Spleen (tissue), 7 donors: Measurements from ENCODE around the gene GREB1.

Source experiments
- POLR2A ChIP-seq, 3 donors: fragments of 450-650 bp; IDR thresholded peaks; one replicate each; pipeline ENCODE4 v1.5.1; 2017; ENCODE audit warnings: antibody characterized with exemption in 3 of 3, mild to moderate bottlenecking in 1 of 3
- POLR2AphosphoS5 ChIP-seq, 3 donors: sonication (generic); formaldehyde crosslinking; IDR thresholded peaks; one replicate each; pipeline ENCODE4 v1.5.1; 2017; ENCODE audit warnings: antibody characterized with exemption in 3 of 3
- TF ChIP-seq, protein P1 (sequence below), 11 experiments: fragments of 200-600 bp in 7 of 11; fragments of 450-650 bp in 4 of 11; sonication (generic) in 4 of 11; IDR thresholded peaks in 8 of 11; conservative IDR thresholded peaks in 3 of 11; 1 replicate in 7 of 11; 2 replicates in 4 of 11; pipeline versions ENCODE4 v1.4.0 to v1.8.0; 2016 to 2021; ENCODE audit warnings: antibody characterized with exemption in 11 of 11, inconsistent platforms in 4 of 11, mild to moderate bottlenecking in 1 of 11
- donor health status: DM: no; HTN: no; CAD: no; lungs with moderate emphysema.
- donor health status: DM: no; HTN: no; CAD: no.
- donor health status: DM: no; HTN: no; CAD: no.

DNA sequence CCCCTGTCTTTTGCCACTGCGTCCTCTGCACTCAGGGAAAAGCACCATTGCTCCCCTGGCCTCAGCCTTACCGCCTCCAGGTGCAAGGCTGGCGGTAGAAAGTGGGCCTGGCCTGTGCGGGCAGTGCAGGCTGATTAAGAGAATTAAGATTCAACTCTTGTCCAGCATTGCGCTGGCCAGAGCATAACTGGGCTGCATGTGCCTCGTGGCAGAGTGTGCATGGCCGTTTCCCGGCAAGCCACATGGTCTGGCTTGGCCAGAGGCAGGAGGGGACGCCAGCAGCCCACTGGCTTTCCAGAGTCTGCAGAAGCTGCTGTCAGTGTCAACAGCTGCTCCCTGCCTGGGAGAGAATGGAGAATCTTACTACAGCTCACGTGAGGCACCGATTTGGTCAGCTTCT lies 123.8 kb downstream of the GREB1 start:
- TF ChIP-seq, protein P1, sequence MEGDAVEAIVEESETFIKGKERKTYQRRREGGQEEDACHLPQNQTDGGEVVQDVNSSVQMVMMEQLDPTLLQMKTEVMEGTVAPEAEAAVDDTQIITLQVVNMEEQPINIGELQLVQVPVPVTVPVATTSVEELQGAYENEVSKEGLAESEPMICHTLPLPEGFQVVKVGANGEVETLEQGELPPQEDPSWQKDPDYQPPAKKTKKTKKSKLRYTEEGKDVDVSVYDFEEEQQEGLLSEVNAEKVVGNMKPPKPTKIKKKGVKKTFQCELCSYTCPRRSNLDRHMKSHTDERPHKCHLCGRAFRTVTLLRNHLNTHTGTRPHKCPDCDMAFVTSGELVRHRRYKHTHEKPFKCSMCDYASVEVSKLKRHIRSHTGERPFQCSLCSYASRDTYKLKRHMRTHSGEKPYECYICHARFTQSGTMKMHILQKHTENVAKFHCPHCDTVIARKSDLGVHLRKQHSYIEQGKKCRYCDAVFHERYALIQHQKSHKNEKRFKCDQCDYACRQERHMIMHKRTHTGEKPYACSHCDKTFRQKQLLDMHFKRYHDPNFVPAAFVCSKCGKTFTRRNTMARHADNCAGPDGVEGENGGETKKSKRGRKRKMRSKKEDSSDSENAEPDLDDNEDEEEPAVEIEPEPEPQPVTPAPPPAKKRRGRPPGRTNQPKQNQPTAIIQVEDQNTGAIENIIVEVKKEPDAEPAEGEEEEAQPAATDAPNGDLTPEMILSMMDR (IDR thresholded peaks at IDR 0.05 in 8 of 11, conservative IDR thresholded peaks at IDR 0.05 in 3 of 11), result no peak
- TF ChIP-seq POLR2A (IDR thresholded peaks at IDR 0.05), result no peak
- TF ChIP-seq POLR2AphosphoS5 (IDR thresholded peaks at IDR 0.05), result no peak
